Right lung (tissue), 10 donors: ENCODE data around the gene ARHGAP1. TPM values are rescaled to one million over a fixed set of nuclear protein-coding genes. Genes with fewer than 3 reads are reported as not detected.

Experiments
- DNase-seq, 2 donors: peaks; one replicate each; pipeline ENCODE4 v3.0.0-alpha.2; 2013
- long read RNA-seq, 8 donors: transcript quantifications; one replicate each; lab custom pipeline, GENCODE V29; 2026
- polyA plus RNA-seq, 5 donors: library from polyadenylated mRNA; unstranded; fragments of 120-200 nt; gene quantifications; one replicate each; pipeline versions ENCODE4 v1.2.1 to v1.2.3, GENCODE V29; 2013; ENCODE audit warnings: inconsistent platforms in 1 of 5, low replicate concordance in 1 of 5; ENCODE audit not compliant: insufficient read length in 5 of 5, insufficient read depth in 1 of 5

Gene ARHGAP1
- 10 to 100 TPM; 52.2 to 74.0 (median 60.2) TPM for polyA plus RNA-seq
- long read RNA-seq, donor 1, transcript ARHGAP1-207 (4 exons, 901 nt): minor isoform, 8 of 32 reads
- long read RNA-seq, donor 1, transcript ARHGAP1-201 (13 exons, 3,375 nt): major isoform, 18 of 32 reads
- long read RNA-seq, donor 1, partial matches to known transcripts: 5 of 32 reads
- long read RNA-seq, donor 1, other reads (novel, unspliced or antisense): 0 of 32 reads
- long read RNA-seq, donor 2, transcript ARHGAP1-207 (4 exons, 901 nt): minor isoform, 5 of 20 reads
- long read RNA-seq, donor 2, transcript ARHGAP1-201 (13 exons, 3,375 nt): major isoform, 14 of 20 reads
- long read RNA-seq, donor 2, partial matches to known transcripts: 0 of 20 reads
- long read RNA-seq, donor 2, other reads (novel, unspliced or antisense): 0 of 20 reads
- long read RNA-seq, donor 3, transcript ARHGAP1-201 (13 exons, 3,375 nt): major isoform, 10 of 15 reads
- long read RNA-seq, donor 3, transcript ARHGAP1-207 (4 exons, 901 nt): minor isoform, 5 of 15 reads
- long read RNA-seq, donor 3, partial matches to known transcripts: 0 of 15 reads
- long read RNA-seq, donor 3, other reads (novel, unspliced or antisense): 0 of 15 reads
- long read RNA-seq, donor 4, transcript ARHGAP1-207 (4 exons, 901 nt): major isoform, 8 of 17 reads
- long read RNA-seq, donor 4, transcript ARHGAP1-201 (13 exons, 3,375 nt): major isoform, 8 of 17 reads
- long read RNA-seq, donor 4, partial matches to known transcripts: 0 of 17 reads
- long read RNA-seq, donor 4, other reads (novel, unspliced or antisense): 0 of 17 reads
- long read RNA-seq, donor 5, transcript ARHGAP1-201 (13 exons, 3,375 nt): major isoform, 11 of 23 reads
- long read RNA-seq, donor 5, transcript ARHGAP1-207 (4 exons, 901 nt): minor isoform, 5 of 23 reads
- long read RNA-seq, donor 5, partial matches to known transcripts: 5 of 23 reads
- long read RNA-seq, donor 5, other reads (novel, unspliced or antisense): 0 of 23 reads
- long read RNA-seq, donor 6, transcript ARHGAP1-201 (13 exons, 3,375 nt): major isoform, 10 of 15 reads
- long read RNA-seq, donor 6, transcript ARHGAP1-207 (4 exons, 901 nt): minor isoform, 5 of 15 reads
- long read RNA-seq, donor 6, partial matches to known transcripts: 0 of 15 reads
- long read RNA-seq, donor 6, other reads (novel, unspliced or antisense): 0 of 15 reads
- long read RNA-seq, donor 7, transcript ARHGAP1-201 (13 exons, 3,375 nt): major isoform, 23 of 27 reads
- long read RNA-seq, donor 7, partial matches to known transcripts: 0 of 27 reads
- long read RNA-seq, donor 7, other reads (novel, unspliced or antisense): 0 of 27 reads
- long read RNA-seq, donor 8, transcript ARHGAP1-201 (13 exons, 3,375 nt): major isoform, 5 of 9 reads
- long read RNA-seq, donor 8, partial matches to known transcripts: 0 of 9 reads
- long read RNA-seq, donor 8, other reads (novel, unspliced or antisense): 0 of 9 reads

DNA sequence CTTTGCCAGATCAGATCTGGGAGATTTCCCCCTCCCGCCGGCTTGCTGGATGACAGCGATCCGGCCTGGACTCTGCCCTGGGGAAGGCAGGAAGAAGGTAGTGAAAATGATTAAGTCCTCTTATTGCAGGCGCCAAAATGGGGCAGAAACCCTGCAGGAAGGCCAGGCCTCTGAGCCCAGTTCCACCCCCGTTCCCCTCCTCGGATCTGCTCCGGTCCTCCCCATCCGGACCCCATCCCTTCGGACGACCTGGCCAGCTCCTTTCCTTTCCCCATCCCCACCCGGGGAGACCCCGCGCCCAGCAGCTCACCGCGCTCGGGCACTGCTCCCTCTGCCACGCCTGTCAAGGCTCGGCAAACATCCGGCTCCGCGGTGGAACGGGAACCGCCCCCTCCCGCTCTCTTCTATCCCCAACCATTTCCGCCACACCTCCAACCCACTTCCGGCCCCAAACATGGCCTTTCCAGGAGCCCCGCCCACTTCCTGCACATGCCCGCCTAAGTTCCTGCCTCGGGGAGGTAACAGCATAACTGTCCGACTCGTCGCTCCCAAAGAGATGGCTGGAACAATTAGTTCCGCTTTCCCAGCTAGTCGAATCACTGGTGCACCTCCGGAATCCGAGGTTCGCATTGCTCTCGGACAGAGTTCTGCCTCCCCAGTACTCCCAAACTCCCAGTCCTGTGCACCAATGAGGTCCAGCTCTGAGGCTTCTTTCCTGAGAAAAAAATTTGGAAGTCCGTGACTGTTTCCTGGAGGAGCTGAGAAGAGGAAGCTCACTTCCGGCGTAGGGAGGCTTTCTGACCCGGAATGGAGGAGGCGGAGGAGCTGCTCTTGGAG, at the start of gene ARHGAP1, which contains the start of gene ZNF408:
ARHGAP1 (minus strand) TSS at position 379 of the 837 bp plus-strand sequence. CDS start 4,512 bp downstream, outside the sequence.
ZNF408 (plus strand) TSS at position 791 of the 837 bp plus-strand sequence; CDS start at position 808, 17 bp downstream.
- peak; percentile 98 for DNase-seq

DNA sequence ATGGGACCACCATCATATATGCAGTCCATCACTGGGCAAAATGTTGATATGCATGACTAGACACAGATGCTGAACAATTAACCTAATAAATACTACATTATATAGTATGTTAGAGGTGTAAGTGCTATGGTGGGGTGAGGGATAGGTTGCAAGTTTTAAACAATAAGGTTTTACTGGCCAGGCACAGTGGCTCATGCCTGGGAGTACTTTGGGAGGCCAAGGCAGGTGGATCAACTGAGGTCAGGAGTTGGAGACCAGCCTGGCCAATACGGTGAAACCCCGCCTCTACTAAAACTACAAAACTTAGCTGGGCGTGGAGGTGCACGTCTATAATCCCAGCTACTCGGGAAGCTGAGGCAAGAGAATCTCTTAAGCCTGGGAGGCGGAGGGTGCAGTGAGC, 46.7 kb upstream of the ARHGAP1 start:
- DNase-seq: no peak

DNA sequence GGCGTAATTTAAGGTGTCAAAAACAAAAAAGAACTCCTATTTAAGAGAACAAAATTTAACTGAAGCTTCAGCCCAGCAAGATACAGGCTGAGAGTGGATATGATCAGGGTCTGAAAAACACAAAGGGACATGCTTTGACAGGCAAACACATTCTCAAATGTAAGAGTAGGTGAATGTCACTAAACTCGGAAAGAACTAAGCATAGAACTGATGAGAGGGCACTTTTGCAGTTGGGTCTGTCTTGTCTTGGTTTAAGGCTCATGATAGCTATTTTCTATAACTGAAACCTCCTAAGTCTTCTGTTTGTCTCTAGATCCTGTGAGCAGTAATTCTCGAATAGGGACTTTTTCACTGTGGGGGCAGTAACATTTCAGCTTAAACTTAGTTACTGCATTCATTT, 45.6 kb upstream of the ARHGAP1 start:
- DNase-seq: no peak

DNA sequence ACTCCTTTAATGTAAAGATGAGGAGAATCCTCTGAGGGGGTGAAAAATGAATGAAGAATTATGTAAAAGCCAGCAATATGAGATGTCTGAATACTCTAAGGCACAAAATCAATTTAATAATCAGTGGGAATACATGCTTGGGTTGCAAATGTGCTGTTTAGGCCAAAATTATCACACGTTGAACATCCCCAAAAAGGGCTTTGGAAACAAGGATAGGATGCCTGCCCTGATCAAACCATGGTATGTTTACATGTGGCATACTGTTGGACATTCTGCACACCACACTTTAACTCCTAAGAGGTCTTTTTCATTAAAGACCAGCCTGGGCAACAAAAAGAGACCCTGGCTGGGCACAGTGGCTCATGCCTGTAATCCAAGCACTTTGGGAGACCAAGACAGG, 44.9 kb upstream of the ARHGAP1 start:
- DNase-seq: no peak

DNA sequence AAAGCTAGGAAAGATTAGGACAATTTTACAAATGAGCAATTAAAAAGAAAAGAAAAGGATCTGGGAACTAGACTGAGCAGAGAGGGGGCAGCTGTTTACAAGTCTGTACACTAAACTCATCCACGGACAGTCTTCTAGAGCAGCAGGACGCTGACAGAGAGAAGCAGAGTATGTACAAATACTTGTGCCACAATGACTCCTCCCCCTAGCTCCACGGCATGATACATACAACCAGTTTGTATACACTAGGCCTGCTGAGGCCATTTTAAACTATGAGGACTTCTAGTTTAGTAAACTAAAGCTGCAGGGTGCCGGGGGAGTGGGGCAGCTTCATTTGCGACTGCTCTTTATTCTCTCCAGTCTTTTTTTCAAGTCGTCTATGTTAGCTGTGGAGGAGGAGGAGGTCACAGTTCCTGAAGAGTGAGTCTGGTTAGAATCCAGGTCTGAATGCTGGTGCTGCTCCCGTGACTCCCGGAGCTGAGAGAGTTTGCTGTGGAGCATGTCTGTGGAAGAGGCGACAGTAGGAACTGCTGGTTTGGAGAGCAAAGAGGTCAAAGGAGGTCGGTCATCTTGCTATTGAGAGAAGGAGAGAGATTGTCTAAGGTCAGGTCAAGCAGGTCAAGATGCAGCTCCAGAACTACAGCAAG, 43.4 kb upstream of the ARHGAP1 start:
- DNase-seq: no peak

DNA sequence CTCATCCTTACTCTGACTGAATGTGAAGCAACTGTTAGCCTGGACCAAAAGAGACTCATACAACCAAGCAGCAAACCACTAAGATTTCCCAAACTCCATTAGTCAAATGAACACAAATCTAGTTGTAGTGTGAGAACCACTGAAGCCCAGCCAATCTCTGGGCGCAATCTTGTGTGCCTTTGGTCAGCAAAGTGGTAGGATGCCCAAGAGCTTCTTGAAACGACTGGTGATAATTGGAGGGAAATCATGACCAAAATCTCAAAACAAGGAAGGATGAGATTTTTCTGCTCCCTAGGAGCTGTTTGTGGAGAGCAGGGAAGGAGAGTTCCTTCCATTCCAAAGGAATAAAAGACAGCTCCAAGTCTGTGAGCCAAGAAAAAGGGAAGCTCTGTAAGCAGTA, 42.6 kb upstream of the ARHGAP1 start:
- DNase-seq: no peak

DNA sequence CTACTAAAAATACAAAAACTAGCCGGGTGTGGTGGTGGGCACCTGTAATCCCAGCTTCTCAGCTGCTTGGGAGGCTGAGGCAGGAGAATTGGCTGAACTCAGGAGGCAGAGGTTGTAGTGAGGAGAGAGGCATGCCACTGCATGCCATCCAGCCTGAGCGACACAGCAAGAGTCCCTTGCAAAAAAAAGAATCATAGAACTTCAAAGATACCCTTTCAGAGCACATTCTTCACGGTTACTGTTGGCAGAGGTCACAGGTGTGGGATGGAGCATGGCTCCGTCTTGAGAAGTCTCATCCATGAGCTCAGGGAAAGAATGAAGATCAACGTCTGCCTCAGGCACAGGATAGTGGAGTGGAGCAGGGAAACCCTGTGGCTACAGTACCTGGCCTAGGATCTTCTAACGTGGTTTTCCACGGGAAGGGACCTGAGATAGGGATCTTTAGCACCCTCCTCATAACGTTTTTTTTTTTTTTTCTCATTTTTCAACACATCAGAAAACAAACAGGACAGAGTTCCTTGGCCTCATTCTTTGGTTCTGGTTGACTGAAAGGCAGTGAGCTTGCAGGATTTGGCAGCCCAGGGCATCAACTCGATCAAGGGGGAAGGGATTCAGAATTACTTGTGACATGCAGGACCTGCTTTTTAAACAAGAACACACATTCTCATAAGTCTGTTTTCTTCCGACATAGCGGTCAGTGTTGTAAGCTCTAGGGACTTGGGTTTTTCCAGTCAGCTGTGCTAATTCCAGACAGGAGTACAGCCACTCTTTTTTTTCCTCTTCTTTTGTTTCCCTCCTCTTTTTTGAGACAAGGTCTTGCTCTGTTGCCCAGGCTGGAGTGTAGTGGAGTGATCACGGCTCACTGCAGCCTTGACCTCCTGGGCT, 41.4 kb upstream of the ARHGAP1 start:
- DNase-seq: no peak

DNA sequence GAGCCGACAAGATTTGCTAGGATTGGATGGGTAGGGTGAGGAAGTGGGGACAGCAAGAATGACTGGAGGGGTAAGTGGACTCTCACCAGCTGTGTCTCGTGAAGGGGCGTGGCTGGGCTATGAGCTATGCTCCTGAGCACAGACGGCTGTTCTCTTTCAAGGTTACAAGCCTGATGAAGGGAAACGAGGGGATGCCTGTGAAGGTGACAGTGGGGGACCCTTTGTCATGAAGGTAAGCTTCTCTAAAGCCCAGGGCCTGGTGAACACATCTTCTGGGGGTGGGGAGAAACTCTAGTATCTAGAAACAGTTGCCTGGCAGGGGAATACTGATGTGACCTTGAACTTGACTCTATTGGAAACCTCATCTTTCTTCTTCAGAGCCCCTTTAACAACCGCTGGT, 38.5 kb upstream of the ARHGAP1 start:
- no peak for DNase-seq

DNA sequence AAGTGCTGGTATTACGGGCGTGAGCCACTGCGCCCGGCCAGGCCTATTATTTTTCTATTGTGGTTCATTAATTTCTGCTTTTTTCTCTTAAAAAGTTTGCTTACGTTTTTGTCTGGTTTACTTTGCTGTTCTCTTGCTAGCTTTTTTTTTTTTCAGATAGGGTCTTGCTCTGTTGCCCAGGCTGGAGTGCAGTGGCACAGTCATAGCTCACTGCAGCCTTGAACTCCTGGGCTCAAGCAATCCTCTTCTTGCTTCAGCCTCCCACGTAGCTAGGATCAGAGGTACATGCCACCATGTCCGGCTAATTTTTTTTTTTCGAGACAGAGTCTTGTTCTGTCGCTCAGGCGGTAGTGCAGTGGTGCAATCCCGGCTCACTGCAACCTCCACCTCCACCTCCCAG, 37.3 kb upstream of the ARHGAP1 start:
- no peak for DNase-seq

DNA sequence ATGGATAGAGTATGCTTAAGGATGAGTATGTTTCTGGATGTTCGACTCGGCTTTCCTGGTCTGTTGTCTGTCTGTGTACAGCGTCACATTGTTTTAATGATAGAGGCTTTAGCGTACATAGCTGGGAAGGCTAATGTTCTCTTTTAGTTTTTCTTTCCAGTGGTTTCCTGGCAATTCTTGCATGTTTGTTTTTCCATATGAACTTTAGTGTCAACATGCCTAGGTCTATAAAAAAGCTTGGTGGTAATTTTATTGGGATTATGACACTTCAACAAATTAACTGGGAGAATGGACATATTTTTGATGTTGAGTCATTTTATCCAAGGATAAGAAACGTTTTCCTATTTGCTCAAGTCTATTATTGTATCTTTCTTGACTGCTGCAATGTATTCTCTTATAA, 36.2 kb upstream of the ARHGAP1 start:
- DNase-seq: no peak

DNA sequence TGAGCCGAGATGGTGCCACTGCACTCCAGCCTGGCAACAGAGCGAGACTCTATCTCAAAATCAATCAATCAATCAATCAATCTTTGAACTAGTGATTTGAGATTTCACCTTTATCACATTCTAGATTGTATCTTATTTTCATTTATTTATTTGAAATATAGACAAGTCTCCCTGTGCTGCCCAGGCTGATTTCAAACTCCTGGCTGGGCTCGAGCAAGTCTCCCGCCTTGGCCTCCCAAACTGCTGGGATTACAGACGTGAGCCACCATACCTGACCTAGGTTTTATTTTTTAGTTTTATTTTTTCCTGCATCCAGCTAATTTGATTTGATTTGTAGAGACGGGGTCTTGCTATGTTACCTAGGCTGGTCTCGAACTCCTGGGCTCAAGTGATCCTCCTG, 35.7 kb upstream of the ARHGAP1 start:
- no peak for DNase-seq

DNA sequence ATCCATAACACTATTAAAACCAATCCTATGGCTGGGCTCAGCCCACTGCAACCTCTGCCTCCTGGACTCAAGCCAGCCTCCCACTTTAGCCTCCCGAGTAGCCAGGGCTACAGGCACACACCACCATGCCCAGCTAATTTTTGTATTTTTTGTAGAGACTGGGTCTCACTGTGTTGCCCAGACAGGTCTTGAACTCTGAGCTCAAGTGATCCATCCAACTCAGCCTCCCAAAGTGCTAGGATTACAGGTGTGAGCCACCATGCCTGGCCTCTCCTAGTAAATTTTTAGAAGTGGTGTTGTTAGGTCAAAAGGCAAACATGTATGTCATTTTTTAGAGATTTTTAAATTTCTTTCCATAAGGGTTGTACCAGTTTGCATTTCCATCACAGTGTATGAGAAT, 32.8 kb upstream of the ARHGAP1 start:
- no peak for DNase-seq

DNA sequence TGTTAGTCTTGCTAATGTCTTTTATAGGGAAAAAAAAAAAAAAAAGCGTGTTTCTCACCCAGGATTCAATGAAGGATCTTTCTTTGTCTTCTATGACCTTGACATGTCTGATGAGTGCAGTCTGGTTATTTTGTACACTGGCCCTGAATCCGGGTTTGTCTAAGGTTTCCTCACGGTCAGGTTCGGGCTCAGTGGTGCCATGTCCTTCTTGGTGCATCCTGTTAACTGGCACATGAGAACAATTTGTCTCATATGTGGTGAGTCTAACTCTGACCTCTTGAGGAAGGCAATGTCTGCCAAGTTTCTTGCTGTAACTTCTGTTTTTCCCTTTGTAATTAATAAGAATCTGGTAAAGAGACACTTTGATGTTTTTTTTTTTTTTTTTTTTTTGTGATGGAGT, 31.1 kb upstream of the ARHGAP1 start:
- no peak for DNase-seq

DNA sequence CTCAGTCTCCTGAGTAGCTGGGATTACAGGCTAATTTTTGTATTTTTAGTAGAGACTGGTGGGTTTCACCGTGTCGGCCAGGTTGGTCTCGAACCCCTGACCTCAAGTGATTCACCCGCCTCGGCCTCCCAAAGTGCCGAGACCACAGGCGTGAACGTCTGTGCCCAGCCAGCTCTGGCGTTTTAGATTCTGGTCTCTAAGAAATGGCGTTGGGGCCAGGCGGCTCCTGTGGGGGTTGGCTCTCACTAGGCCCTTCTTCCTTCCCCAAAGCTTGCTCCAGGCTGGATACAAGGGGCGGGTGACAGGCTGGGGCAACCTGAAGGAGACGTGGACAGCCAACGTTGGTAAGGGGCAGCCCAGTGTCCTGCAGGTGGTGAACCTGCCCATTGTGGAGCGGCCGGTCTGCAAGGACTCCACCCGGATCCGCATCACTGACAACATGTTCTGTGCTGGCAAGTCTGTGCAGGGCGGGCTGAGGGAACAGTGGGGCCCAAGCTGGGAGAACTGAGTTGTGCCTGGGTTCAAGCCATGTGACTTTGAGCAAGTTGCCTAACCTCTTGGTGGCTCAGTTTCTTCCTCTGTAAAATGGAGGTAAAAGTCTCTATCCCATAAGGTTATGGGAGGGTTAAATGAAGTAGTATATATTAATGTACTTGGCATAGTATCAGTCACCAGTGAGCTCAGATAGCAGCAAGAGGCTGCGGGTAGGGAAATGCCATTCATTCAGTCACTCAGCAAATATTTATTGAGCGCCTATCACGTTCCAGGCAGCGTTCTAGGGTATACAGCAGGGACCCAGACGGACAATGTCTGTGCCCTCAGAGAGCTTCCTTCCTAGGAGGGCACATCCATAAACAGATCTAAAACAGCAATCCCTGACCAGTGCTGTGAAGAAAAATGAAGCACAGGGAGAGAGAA, 28.9 kb upstream of the ARHGAP1 start:
- DNase-seq: no peak

DNA sequence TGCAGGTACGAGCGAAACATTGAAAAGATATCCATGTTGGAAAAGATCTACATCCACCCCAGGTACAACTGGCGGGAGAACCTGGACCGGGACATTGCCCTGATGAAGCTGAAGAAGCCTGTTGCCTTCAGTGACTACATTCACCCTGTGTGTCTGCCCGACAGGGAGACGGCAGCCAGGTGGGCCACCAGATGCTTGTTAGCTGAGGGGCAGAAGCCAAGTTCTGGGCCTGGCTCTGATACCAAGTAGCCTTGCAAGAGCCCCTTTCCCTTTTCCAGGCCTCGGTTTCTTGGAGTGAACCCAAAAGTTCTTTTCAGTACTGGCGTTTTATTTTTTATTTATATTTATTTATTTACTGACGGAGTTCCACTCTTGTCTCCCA, 28.2 kb upstream of the ARHGAP1 start:
- no peak for DNase-seq

DNA sequence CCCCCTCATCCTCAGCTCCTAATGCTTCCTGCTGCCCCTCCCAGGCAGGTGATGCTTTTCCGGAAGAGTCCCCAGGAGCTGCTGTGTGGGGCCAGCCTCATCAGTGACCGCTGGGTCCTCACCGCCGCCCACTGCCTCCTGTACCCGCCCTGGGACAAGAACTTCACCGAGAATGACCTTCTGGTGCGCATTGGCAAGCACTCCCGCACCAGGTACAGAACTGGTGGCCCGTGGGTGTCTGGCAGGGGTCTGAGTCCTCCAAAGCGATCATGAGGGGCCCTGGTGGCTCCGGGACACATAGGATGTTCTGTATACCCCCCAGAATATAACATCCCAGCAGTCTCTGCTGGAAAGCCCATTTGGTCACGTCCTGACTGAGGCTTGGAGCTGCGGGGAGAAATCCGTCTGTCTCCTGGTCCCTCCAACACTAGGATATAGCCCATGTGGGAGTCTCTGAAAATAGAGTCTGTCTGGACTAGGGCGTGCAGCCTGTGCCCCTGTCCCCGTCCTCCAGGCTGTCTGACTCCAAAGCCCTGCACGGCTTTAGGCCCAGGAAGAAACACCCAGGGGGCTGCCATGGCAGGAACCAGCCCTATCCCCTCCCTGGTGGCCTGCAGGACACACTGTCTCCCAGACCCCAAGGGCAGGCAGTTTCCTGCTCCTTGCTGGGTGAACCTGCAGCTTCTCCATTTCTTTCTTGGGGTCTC, 27.7 kb upstream of the ARHGAP1 start:
- no peak for DNase-seq

DNA sequence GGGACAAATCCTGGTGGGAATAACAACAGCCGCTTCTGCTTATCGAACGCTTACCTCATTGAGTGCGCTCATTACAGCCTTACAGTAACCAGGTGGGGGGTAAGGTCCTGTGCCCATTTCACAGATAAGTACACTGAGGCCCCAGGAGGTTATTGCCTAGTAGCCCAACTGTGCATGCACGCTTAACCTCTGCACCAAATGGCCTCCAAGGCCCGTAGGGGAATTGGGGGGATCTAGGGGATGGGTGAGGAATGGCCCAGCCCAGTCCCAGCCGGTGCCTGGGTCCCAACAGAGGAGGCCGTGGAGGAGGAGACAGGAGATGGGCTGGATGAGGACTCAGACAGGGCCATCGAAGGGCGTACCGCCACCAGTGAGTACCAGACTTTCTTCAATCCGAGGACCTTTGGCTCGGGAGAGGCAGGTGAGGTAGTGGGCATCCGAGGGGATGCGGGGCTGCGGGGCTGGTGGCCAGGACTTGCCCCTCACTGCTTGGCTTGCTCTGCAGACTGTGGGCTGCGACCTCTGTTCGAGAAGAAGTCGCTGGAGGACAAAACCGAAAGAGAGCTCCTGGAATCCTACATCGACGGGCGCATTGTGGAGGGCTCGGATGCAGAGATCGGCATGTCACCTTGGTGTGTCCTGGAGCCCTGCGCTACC, 25.9 kb upstream of the ARHGAP1 start:
- DNase-seq: no peak
